PC-9 (cell line): ENCODE measurements around the gene SMIM12. TPM values are rescaled to one million over a fixed set of nuclear protein-coding genes. Genes with fewer than 3 reads are reported as not detected.

ENCODE experiments used
- BruUV-seq: library from RNA; stranded (reverse); fragments of 400-500 nt; replicated peaks from 2 replicates; lab custom pipeline; 2021; lab: Mats Ljungman, UMichigan
- CTCF ChIA-PET: fragments of 300-600 bp; sonication (Branson Sonifier 250); formaldehyde crosslinking; loops from one replicate; lab custom pipeline; 2022; ENCODE audit warnings: antibody characterized with exemption; lab: Charles Lee
- POLR2A ChIA-PET: fragments of 300-600 bp; sonication (Branson Sonifier 250); formaldehyde crosslinking; loops from one replicate; lab custom pipeline; 2022; ENCODE audit warnings: antibody characterized with exemption; ENCODE audit not compliant: unreplicated experiment; lab: Charles Lee
- DNase-seq, 2 experiments: peaks; one replicate each; pipeline versions ENCODE4 v3.0.0 to v3.0.0-alpha.2; 2015 to 2022; ENCODE audit warnings: mixed read lengths in 1 of 2
- H2AFZ ChIP-seq: fragments of 200-600 bp; sonication (generic); 2 replicates; pipeline ENCODE4 v1.8.1; 2017; ENCODE audit warnings: antibody characterized with exemption
- H3F3A ChIP-seq: fragments of 200-600 bp; sonication (generic); 2 replicates; pipeline ENCODE4 v1.8.1; 2017; ENCODE audit warnings: antibody characterized with exemption, mild to moderate bottlenecking, low read depth; ENCODE audit not compliant: insufficient read depth
- H3K27ac ChIP-seq: fragments of 200-600 bp; sonication (generic); 2 replicates; pipeline ENCODE4 v1.6.1; 2016; ENCODE audit warnings: mixed run types
- H3K27me3 ChIP-seq: fragments of 200-600 bp; sonication (generic); 2 replicates; pipeline ENCODE4 v1.6.1; 2016; ENCODE audit warnings: low read depth, mixed run types; ENCODE audit not compliant: insufficient read depth
- H3K36me3 ChIP-seq: fragments of 200-600 bp; sonication (generic); 2 replicates; pipeline ENCODE4 v1.6.1; 2016; ENCODE audit warnings: low read depth, mixed run types
- H3K4me1 ChIP-seq: fragments of 200-600 bp; sonication (generic); replicated peaks from 2 replicates; pipeline ENCODE4 v1.6.1; 2016; ENCODE audit warnings: mixed run types; ENCODE audit not compliant: insufficient read depth
- H3K4me2 ChIP-seq: fragments of 200-600 bp; sonication (generic); 2 replicates; pipeline ENCODE4 v1.6.1; 2017; ENCODE audit warnings: mixed run types
- H3K4me3 ChIP-seq: fragments of 200-600 bp; sonication (generic); 2 replicates; pipeline ENCODE4 v1.6.1; 2016; ENCODE audit warnings: mixed run types
- H3K79me2 ChIP-seq: fragments of 200-600 bp; sonication (generic); 2 replicates; pipeline ENCODE4 v1.6.1; 2017; ENCODE audit warnings: low read depth, mixed run types
- H3K9me2 ChIP-seq: fragments of 200-600 bp; sonication (generic); 2 replicates; pipeline ENCODE4 v1.8.1; 2017; ENCODE audit warnings: mild to moderate bottlenecking; ENCODE audit not compliant: insufficient read depth
- H3K9me3 ChIP-seq: fragments of 200-600 bp; sonication (generic); 2 replicates; pipeline ENCODE4 v1.8.1; 2016; ENCODE audit warnings: low read depth; ENCODE audit not compliant: insufficient read depth
- H4K20me1 ChIP-seq: fragments of 200-600 bp; sonication (generic); 2 replicates; pipeline ENCODE4 v1.8.1; 2017; ENCODE audit not compliant: insufficient read depth
- CTCF ChIP-seq: fragments of 200-600 bp; sonication (generic); conservative IDR thresholded peaks from 2 replicates; pipeline ENCODE4 v1.6.1; 2017; ENCODE audit warnings: mixed run types, antibody characterized with exemption, mild to moderate bottlenecking, moderate library complexity
- EZH2 ChIP-seq: fragments of 200-600 bp; sonication (generic); IDR thresholded peaks from 2 replicates; pipeline ENCODE4 v1.8.0; 2017; ENCODE audit warnings: antibody characterized with exemption, low read depth
- intact Hi-C: fragments of 100-400 bp; cut with micrococcal nuclease; formaldehyde crosslinking; loops from one replicate; pipeline ENCODE4 v1.10.0; 2022; ENCODE audit not compliant: unreplicated experiment
- total RNA-seq: library from RNA; stranded (reverse); gene quantifications from 2 replicates; pipeline ENCODE4 v1.2.3, GENCODE V29; 2021

The SMIM12 gene
- total RNA-seq, 1 experiment from 2014 or later, result 17.4 TPM

- TF ChIP-seq CTCF (no peak), EZH2 (no peak)
- CTCF ChIA-PET, result no interaction called here
- intact Hi-C loops, result no loop called here
- Histone ChIP-seq H3K27me3 (peaks cover 93% of the 10 kb centered on the region), H4K20me1 (no peaks in the 10 kb centered on the region), H3K36me3 (no peaks in the 10 kb centered on the region), H3K4me2 (no peak overlapping the region), H3K4me1 (no peaks in the 10 kb centered on the region), H2AFZ (no peak overlapping the region), H3K9me3 (no peaks in the 10 kb centered on the region), H3K4me3 (no peak overlapping the region), H3K27ac (no peak overlapping the region), H3K79me2 (no peaks in the 10 kb centered on the region), H3F3A (no peaks in the 10 kb centered on the region), H3K9me2 (no peaks in the 10 kb centered on the region)
- POLR2A ChIA-PET, result no interaction called here
- DNase-seq, result no peak
- BruUV-seq, result no TSS peak
These were observed 47.2 kb upstream of the SMIM12 start for GRCh38 chr1:34906756-34907155.

- intact Hi-C loops, result no loop called here
- H3K9me3 ChIP-seq, result no peaks in the 10 kb centered on the region
- H3K4me3 ChIP-seq, result no peak overlapping the region
- no peak overlapping the region for H3K27ac ChIP-seq
- H3K79me2 ChIP-seq, result no peaks in the 10 kb centered on the region
- H3K4me1 ChIP-seq, result no peaks in the 10 kb centered on the region
- CTCF ChIA-PET, result no interaction called here
- DNase-seq, result no peak
- no peak overlapping the region for H2AFZ ChIP-seq
- H3F3A ChIP-seq, result no peaks in the 10 kb centered on the region
- no peaks in the 10 kb centered on the region for H3K9me2 ChIP-seq
- H3K27me3 ChIP-seq, result peaks cover 93% of the 10 kb centered on the region
- H4K20me1 ChIP-seq, result no peaks in the 10 kb centered on the region
- no TSS peak for BruUV-seq
- no peak overlapping the region for H3K4me2 ChIP-seq
- POLR2A ChIA-PET, result no interaction called here
- TF ChIP-seq EZH2, result no peak
- no peak for TF ChIP-seq CTCF
- no peaks in the 10 kb centered on the region for H3K36me3 ChIP-seq
These were observed 46.7 kb upstream of the SMIM12 start for GRCh38 chr1:34906222-34906621.

- no TSS peak for BruUV-seq
- no peaks in the 10 kb centered on the region for H3K9me3 ChIP-seq
- H3K27ac ChIP-seq, result no peak overlapping the region
- H3K9me2 ChIP-seq, result no peaks in the 10 kb centered on the region
- DNase-seq, result no peak
- POLR2A ChIA-PET, result no interaction called here
- intact Hi-C loops, result no loop called here
- no peaks in the 10 kb centered on the region for H3F3A ChIP-seq
- H3K79me2 ChIP-seq, result no peaks in the 10 kb centered on the region
- no peak overlapping the region for H3K4me2 ChIP-seq
- H3K4me3 ChIP-seq, result no peak overlapping the region
- CTCF ChIA-PET, result no interaction called here
- H3K4me1 ChIP-seq, result no peaks in the 10 kb centered on the region
- no peaks in the 10 kb centered on the region for H3K36me3 ChIP-seq
- no peaks in the 10 kb centered on the region for H4K20me1 ChIP-seq
- H2AFZ ChIP-seq, result no peak overlapping the region
- TF ChIP-seq CTCF, result no peak
- TF ChIP-seq EZH2, result no peak
- peaks cover 93% of the 10 kb centered on the region for H3K27me3 ChIP-seq
These were observed 45.5 kb upstream of the SMIM12 start for GRCh38 chr1:34905098-34905459.
